Smooth muscle cell (in vitro differentiated cells): Measurements from ENCODE around the gene IL17REL. TPM values are rescaled to one million over a fixed set of nuclear protein-coding genes. Genes with fewer than 3 reads are reported as not detected.

ENCODE experiments used
- DNase-seq: peaks from one replicate; lab custom pipeline; 2025; ENCODE audit not compliant: unreplicated experiment; lab: John Stamatoyannopoulos, UW
- H2AFZ ChIP-seq: fragments of 200-600 bp; sonication (generic); 2 replicates; pipeline ENCODE4 v1.6.0; 2016; ENCODE audit warnings: antibody characterized with exemption, low read depth, mild to moderate bottlenecking
- H3F3A ChIP-seq: fragments of 200-600 bp; sonication (generic); 2 replicates; pipeline ENCODE4 v1.6.0; 2017; ENCODE audit warnings: antibody characterized with exemption, low read depth
- H3K27ac ChIP-seq: fragments of 200-600 bp; sonication (generic); 2 replicates; pipeline ENCODE4 v1.5.1; 2016; ENCODE audit warnings: low read depth, mild to moderate bottlenecking
- H3K27me3 ChIP-seq: fragments of 200-600 bp; sonication (generic); 2 replicates; pipeline ENCODE4 v1.6.1; 2016; ENCODE audit warnings: low read depth, mild to moderate bottlenecking
- H3K36me3 ChIP-seq: fragments of 200-600 bp; sonication (generic); 2 replicates; pipeline ENCODE4 v1.5.1; 2016; ENCODE audit warnings: low read depth
- H3K4me1 ChIP-seq: fragments of 200-600 bp; sonication (generic); 2 replicates; pipeline ENCODE4 v1.5.1; 2016; ENCODE audit warnings: low read depth
- H3K4me2 ChIP-seq: fragments of 200-600 bp; sonication (generic); 2 replicates; pipeline ENCODE4 v1.6.0; 2016; ENCODE audit warnings: mild to moderate bottlenecking
- H3K4me3 ChIP-seq: fragments of 200-600 bp; sonication (generic); 2 replicates; pipeline ENCODE4 v1.5.1; 2016; ENCODE audit warnings: mild to moderate bottlenecking
- H3K79me2 ChIP-seq: fragments of 200-600 bp; sonication (generic); 2 replicates; pipeline ENCODE4 v1.6.0; 2016; ENCODE audit warnings: low read depth, mild to moderate bottlenecking
- H3K9ac ChIP-seq: fragments of 200-600 bp; sonication (generic); 2 replicates; pipeline ENCODE4 v1.6.0; 2016; ENCODE audit warnings: low read depth
- H3K9me3 ChIP-seq: fragments of 200-600 bp; sonication (generic); replicated peaks from 2 replicates; pipeline ENCODE4 v1.5.1; 2016; ENCODE audit warnings: low read depth
- H4K20me1 ChIP-seq: fragments of 200-600 bp; sonication (generic); 2 replicates; pipeline ENCODE4 v1.6.0; 2016; ENCODE audit warnings: low read depth
- WGBS: methylation state at CpG from one replicate; pipeline ENCODE4 v1.1.7; 2016; ENCODE audit warnings: low lambda C conversion rate; 5-methylcytosine and 5-hydroxymethylcytosine counted together
- polyA plus RNA-seq: library from polyadenylated mRNA; unstranded; fragments of >200 nt; fragmentation: Nextera tagmentation; extraction: Ambion mirVana; gene quantifications from 2 replicates; pipeline ENCODE4 v1.2.1, GENCODE V29; 2016
- total RNA-seq: library from RNA; depleted of rRNA; stranded (reverse); fragments of >200 nt; gene quantifications from 2 replicates; pipeline ENCODE4 v1.2.3, GENCODE V29; 2014
- TF ChIP-seq, protein P1 (sequence below): fragments of 200-600 bp; sonication (generic); IDR thresholded peaks from 2 replicates; pipeline ENCODE4 v1.5.1; 2017; ENCODE audit warnings: borderline replicate concordance, mild to moderate bottlenecking, antibody characterized with exemption; ENCODE audit not compliant: insufficient read depth, poor library complexity, severe bottlenecking

Gene IL17REL
- total and polyA plus RNA-seq, 2 experiments from 2014 or later: 0.04 TPM; not detected in 1

DNA sequence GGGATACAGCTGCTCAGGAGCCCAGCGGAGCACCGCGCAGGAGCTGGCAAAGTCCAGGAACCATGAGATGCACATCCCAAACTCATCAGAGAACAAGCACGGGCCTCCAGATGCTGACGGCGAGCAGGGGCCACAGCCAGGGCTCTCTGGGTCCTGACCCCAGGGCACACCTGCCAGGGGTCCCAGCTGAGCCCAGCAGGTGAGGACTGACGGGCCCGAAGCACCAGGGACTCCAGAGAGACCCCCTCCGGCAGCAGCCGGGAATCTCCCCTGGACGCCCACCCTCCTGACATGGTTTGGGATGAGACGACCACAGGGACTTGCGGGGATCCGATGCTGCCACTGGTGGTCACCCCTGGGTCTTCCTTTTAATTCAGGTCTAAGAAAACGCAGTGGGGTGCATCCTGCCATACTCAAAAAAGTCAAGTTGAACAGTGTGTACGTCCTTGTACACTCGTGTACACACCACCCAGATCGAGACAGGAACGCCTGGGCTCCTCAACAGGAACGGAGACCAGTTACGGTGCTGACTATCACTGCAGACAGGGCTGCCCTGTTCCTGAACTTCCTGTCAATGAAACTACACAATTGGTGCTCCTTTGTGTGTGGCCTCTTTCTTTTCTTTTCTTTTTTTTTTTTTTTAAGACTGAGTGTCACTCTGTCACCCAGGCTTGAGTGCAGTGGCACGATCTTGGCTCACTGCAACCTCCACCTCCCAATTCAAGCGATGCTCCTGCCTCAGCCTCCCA lies 23.6 kb upstream of the IL17REL start:
- no peaks in the 10 kb centered on the region for H3K4me1 ChIP-seq
- H3K27ac ChIP-seq: no peak overlapping the region
- H3K4me2 ChIP-seq: no peak overlapping the region
- H3K4me3 ChIP-seq: no peak overlapping the region
- no peaks in the 10 kb centered on the region for H3K36me3 ChIP-seq
- H4K20me1 ChIP-seq: no peaks in the 10 kb centered on the region
- no peaks in the 10 kb centered on the region for H3K79me2 ChIP-seq
- H3K9ac ChIP-seq: no peak overlapping the region
- TF ChIP-seq, protein P1, sequence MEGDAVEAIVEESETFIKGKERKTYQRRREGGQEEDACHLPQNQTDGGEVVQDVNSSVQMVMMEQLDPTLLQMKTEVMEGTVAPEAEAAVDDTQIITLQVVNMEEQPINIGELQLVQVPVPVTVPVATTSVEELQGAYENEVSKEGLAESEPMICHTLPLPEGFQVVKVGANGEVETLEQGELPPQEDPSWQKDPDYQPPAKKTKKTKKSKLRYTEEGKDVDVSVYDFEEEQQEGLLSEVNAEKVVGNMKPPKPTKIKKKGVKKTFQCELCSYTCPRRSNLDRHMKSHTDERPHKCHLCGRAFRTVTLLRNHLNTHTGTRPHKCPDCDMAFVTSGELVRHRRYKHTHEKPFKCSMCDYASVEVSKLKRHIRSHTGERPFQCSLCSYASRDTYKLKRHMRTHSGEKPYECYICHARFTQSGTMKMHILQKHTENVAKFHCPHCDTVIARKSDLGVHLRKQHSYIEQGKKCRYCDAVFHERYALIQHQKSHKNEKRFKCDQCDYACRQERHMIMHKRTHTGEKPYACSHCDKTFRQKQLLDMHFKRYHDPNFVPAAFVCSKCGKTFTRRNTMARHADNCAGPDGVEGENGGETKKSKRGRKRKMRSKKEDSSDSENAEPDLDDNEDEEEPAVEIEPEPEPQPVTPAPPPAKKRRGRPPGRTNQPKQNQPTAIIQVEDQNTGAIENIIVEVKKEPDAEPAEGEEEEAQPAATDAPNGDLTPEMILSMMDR: no peak
- DNase-seq: no peak
- H3K9me3 ChIP-seq: no peaks in the 10 kb centered on the region
- H3K27me3 ChIP-seq: no peaks in the 10 kb centered on the region
- WGBS: 92% methylated on average over 23 of the region's 23 CpGs
- no peak overlapping the region for H2AFZ ChIP-seq
- no peaks in the 10 kb centered on the region for H3F3A ChIP-seq

DNA sequence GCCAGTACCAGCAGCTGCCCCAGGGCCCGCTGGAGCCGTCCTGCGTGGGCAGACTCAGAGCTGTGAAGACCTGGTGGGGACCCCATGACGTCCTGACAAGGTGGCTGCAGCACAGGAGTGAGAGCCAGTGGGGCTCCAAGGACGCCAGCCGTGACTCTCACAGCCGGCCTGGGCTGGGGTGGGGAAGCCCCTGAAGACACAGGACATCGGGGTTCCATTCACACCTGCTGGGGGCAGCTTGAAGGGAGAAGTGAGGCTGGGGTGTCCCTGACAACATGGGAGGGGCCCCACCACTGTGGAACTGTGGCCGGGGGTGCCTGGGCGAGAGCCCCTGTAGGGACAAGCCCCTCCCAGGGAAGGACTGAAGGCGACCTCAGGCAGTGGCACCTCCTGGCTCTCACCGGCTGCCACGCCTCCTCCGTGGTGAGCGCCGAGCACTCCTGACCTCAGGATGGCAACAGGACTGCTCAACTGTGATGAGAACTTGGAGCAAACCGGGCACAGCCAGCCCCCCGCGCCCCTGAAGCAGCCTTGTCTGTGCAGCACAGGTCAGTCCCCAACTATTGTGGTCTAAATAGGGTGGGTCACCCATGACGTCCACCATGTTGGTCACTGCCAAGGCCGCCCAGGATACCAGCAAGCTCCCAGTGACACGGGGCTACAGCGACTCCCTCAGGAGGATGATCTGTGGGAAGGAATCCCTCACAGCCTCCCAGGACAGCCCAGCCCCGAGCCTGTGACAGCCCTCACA lies 22.7 kb upstream of the IL17REL start:
- TF ChIP-seq, protein P1: no peak
- 91% methylated on average over 23 of the region's 24 CpGs for WGBS
- Histone ChIP-seq H4K20me1 (no peaks in the 10 kb centered on the region), H3K27me3 (no peaks in the 10 kb centered on the region), H3K9me3 (no peaks in the 10 kb centered on the region), H3K36me3 (no peaks in the 10 kb centered on the region), H3K27ac (no peak overlapping the region), H3K79me2 (no peaks in the 10 kb centered on the region), H3F3A (no peaks in the 10 kb centered on the region), H3K4me2 (no peak overlapping the region), H2AFZ (no peak overlapping the region), H3K4me1 (no peaks in the 10 kb centered on the region), H3K4me3 (no peak overlapping the region), H3K9ac (no peak overlapping the region)
- DNase-seq: no peak

DNA sequence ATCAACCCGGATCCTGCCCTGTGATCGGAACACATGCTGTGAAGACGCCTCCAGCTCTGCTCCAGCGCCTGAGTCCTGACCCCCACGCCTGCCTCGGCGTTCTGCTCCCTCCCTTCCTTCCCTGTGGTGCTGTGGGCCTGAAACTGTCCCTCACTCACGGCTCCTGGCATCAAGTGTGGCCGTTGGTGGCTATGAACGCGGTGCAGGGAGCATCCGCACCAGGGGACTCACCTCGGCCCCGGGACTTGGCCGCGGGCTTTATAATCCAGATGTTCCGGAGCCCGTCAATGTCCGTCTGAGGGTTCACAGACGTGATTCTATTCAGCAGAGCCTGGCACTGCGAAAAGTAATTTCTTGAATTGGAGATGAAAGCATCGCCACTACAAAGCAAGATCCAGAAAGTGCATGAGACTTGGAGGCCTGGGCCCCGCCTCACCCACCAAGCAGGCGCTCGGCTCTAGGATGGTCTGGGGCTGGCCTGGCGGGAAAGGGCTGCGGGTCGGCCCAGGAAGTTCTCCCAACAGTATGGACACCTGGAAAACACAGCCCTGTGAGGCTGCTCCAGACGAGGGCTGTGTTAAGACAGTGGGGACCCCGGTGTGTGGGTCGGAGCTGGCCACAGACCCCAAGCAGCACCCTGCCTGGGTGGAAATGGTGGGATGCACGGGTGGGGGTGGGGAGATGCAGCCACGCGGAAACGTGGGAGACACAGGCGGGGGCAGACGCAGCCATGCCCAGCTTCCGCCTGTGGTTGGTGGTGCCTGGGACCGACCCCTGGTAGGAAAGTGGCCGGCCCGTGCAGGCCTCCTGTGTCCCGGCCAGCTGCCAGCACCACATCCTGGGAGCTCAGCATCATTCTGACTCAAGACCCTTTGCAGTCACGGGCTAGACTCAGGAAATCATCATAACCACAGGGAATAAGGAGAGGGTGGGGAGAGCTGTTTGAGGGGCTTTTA lies 21.8 kb upstream of the IL17REL start:
- H3K36me3 ChIP-seq: no peaks in the 10 kb centered on the region
- no peak overlapping the region for H3K27ac ChIP-seq
- H3K4me3 ChIP-seq: no peak overlapping the region
- no peak overlapping the region for H2AFZ ChIP-seq
- no peaks in the 10 kb centered on the region for H4K20me1 ChIP-seq
- no peak overlapping the region for H3K9ac ChIP-seq
- no peak for DNase-seq
- TF ChIP-seq, protein P1: no peak
- H3K27me3 ChIP-seq: no peaks in the 10 kb centered on the region
- no peaks in the 10 kb centered on the region for H3K4me1 ChIP-seq
- H3K4me2 ChIP-seq: no peak overlapping the region
- no peaks in the 10 kb centered on the region for H3F3A ChIP-seq
- H3K79me2 ChIP-seq: no peaks in the 10 kb centered on the region
- 91% methylated on average over 43 of the region's 43 CpGs for WGBS
- no peaks in the 10 kb centered on the region for H3K9me3 ChIP-seq
